Measurements from ENCODE around the gene MRPS10. TPM values are rescaled to one million over a fixed set of nuclear protein-coding genes. Genes with fewer than 3 reads are reported as not detected.

Gene MRPS10
- total and polyA plus RNA-seq, 4 experiments from 2014 or later: 22.6 to 57.5 (median 32.7) TPM

- CTCF ChIA-PET (ENCODE audit: partially characterized antibody): interaction anchor here (0.7 kb wide), 1 partner anchor 311 kb away, joined by 3 read pairs; no protein-coding TSS in a partner anchor
- no peaks in the 10 kb centered on the region for H3K27me3 ChIP-seq (ENCODE audit: insufficient read depth, low read length)
- Mint-ChIP-seq H3K27ac (no peak overlapping the region), H3K9me3 (no peaks in the 10 kb centered on the region), H3K36me3 (no peaks in the 10 kb centered on the region), H3K4me1 (no peaks in the 10 kb centered on the region), H3K4me3 (no peak overlapping the region), H3K27me3 (peaks cover 4 to 11% of the 10 kb centered on the region in 2 donors)
- H3K36me3 ChIP-seq (ENCODE audit: insufficient read depth, low read length): no peaks in the 10 kb centered on the region
- H3K4me1 ChIP-seq (ENCODE audit: insufficient read depth, low read length): no peaks in the 10 kb centered on the region
- no peak for DNase-seq
- POLR2A ChIA-PET (ENCODE audit: partially characterized antibody): no interaction called here
- H3K27ac ChIP-seq (ENCODE audit: low read depth, low read length): no peak overlapping the region
- H3K4me3 ChIP-seq (ENCODE audit: low read length in 2 of 2): no peak overlapping the region
- no peaks in the 10 kb centered on the region for H3K9me3 ChIP-seq (ENCODE audit: control insufficient read depth in 1 of 2, low read length in 2 of 2)
- intact Hi-C loops (cut with micrococcal nuclease): no loop called here
Measured at GRCh38 chr6:42158011-42158410, 59.6 kb downstream of the MRPS10 start.

Other genes starting within 250 kb of the MRPS10 start
- gene TAF8, start 167.3 kb downstream of the MRPS10 start, total RNA-seq: 10 to 100 TPM; 39.1 to 40.9 TPM
- 10 to 100 TPM; 10.3 to 19.3 TPM for gene TAF8, start 167.3 kb downstream of the MRPS10 start, polyA plus RNA-seq
- not detected for gene C6orf132, start 75.2 kb downstream of the MRPS10 start, total RNA-seq
- not detected for gene C6orf132, start 75.2 kb downstream of the MRPS10 start, polyA plus RNA-seq
- gene GUCA1A, start 44.5 kb downstream of the MRPS10 start, total RNA-seq: not detected
- gene GUCA1A, start 44.5 kb downstream of the MRPS10 start, polyA plus RNA-seq: not detected
- 1 to 10 TPM; 4.1 to 5.3 TPM for gene GUCA1B, start 22.9 kb downstream of the MRPS10 start, total RNA-seq
- gene GUCA1B, start 22.9 kb downstream of the MRPS10 start, polyA plus RNA-seq: under 1 TPM in 1 of 2 donors, not detected in 1; 0.17 TPM
- 10 to 100 TPM; 25.9 to 28.3 TPM for gene TRERF1, start 234.1 kb upstream of the MRPS10 start, total RNA-seq
- 1 to 10 TPM; 1.1 to 8.8 TPM for gene TRERF1, start 234.1 kb upstream of the MRPS10 start, polyA plus RNA-seq

Measured in CD4-positive, alpha-beta memory T cell (primary cell).